Duodenal mucosa (tissue), 2 donors: ENCODE measurements around the gene FANK1.

Experiments
- H3K27ac ChIP-seq: one replicate; pipeline ENCODE4 v1.7.0; 2013; ENCODE audit warnings: low read depth, low read length
- H3K27me3 ChIP-seq, 2 donors: one replicate each; pipeline ENCODE4 v1.7.0; 2013; ENCODE audit warnings: low read length in 2 of 2, control low read depth in 1 of 2; ENCODE audit not compliant: insufficient read depth in 2 of 2, control insufficient read depth in 1 of 2
- H3K36me3 ChIP-seq, 2 donors: one replicate each; pipeline ENCODE4 v1.7.0; 2013; ENCODE audit warnings: low read length in 2 of 2, control low read depth in 1 of 2; ENCODE audit not compliant: insufficient read depth in 2 of 2, control insufficient read depth in 1 of 2
- H3K4me1 ChIP-seq, 2 donors: one replicate each; pipeline ENCODE4 v1.7.0; 2013; ENCODE audit warnings: low read length in 2 of 2, control low read depth in 1 of 2; ENCODE audit not compliant: insufficient read depth in 2 of 2, control insufficient read depth in 1 of 2
- H3K4me3 ChIP-seq, 2 donors: one replicate each; pipeline ENCODE4 v1.7.0; 2013; ENCODE audit warnings: low read length in 2 of 2, low read depth in 1 of 2
- H3K9ac ChIP-seq, 2 donors: one replicate each; pipeline ENCODE4 v1.7.0; 2013; ENCODE audit warnings: low read length in 2 of 2, low read depth in 1 of 2
- H3K9me3 ChIP-seq, 2 donors: one replicate each; pipeline ENCODE4 v1.7.0; 2013; ENCODE audit warnings: low read length in 2 of 2, control low read depth in 1 of 2; ENCODE audit not compliant: control insufficient read depth in 1 of 2

The FANK1 gene

GRCh38 chr10:125984346-125984745 is 88.0 kb downstream of the FANK1 start:
- no peaks in the 10 kb centered on the region for H3K4me1 ChIP-seq
- H3K9me3 ChIP-seq = no peaks in the 10 kb centered on the region
- no peak overlapping the region for H3K9ac ChIP-seq
- no peak overlapping the region for H3K4me3 ChIP-seq
- H3K27me3 ChIP-seq = no peaks in the 10 kb centered on the region
- H3K36me3 ChIP-seq = no peaks in the 10 kb centered on the region
- H3K27ac ChIP-seq = no peak overlapping the region

GRCh38 chr10:125984865-125985495 is 88.6 kb downstream of the FANK1 start:
- Histone ChIP-seq H3K27me3 (no peaks in the 10 kb centered on the region), H3K4me3 (no peak overlapping the region), H3K27ac (no peak overlapping the region), H3K4me1 (no peaks in the 10 kb centered on the region), H3K36me3 (no peaks in the 10 kb centered on the region), H3K9me3 (no peaks in the 10 kb centered on the region), H3K9ac (no peak overlapping the region)

GRCh38 chr10:125985557-125986240 is 89.3 kb downstream of the FANK1 start:
- Histone ChIP-seq H3K9me3 (no peaks in the 10 kb centered on the region), H3K4me1 (no peaks in the 10 kb centered on the region), H3K9ac (no peak overlapping the region), H3K27ac (no peak overlapping the region), H3K4me3 (no peak overlapping the region), H3K36me3 (no peaks in the 10 kb centered on the region), H3K27me3 (no peaks in the 10 kb centered on the region)

- no peak overlapping the region for H3K4me3 ChIP-seq
- no peaks in the 10 kb centered on the region for H3K36me3 ChIP-seq
- H3K27me3 ChIP-seq = no peaks in the 10 kb centered on the region
- no peak overlapping the region for H3K27ac ChIP-seq
- H3K4me1 ChIP-seq = no peaks in the 10 kb centered on the region
- H3K9me3 ChIP-seq = no peaks in the 10 kb centered on the region
- H3K9ac ChIP-seq = no peak overlapping the region
Observed at GRCh38 chr10:125989791-125990190, 93.4 kb downstream of the FANK1 start.

- H3K27me3 ChIP-seq = no peaks in the 10 kb centered on the region
- H3K9me3 ChIP-seq = no peaks in the 10 kb centered on the region
Observed at GRCh38 chr10:125990974-125991373, 94.6 kb downstream of the FANK1 start.

GRCh38 chr10:125991392-125991791 is 95.0 kb downstream of the FANK1 start:
- Histone ChIP-seq H3K4me3 (no peak overlapping the region), H3K36me3 (no peaks in the 10 kb centered on the region), H3K9ac (no peak overlapping the region)

More at GRCh38 chr10:125990974-125991373, 94.6 kb downstream of the FANK1 start:
- H3K36me3 ChIP-seq = no peaks in the 10 kb centered on the region
- no peak overlapping the region for H3K4me3 ChIP-seq
- no peaks in the 10 kb centered on the region for H3K4me1 ChIP-seq
- H3K9ac ChIP-seq = no peak overlapping the region
- no peak overlapping the region for H3K27ac ChIP-seq

GRCh38 chr10:125992254-125992653 is 95.9 kb downstream of the FANK1 start:
- Histone ChIP-seq H3K4me1 (no peaks in the 10 kb centered on the region), H3K27ac (no peak overlapping the region), H3K36me3 (no peaks in the 10 kb centered on the region), H3K27me3 (no peaks in the 10 kb centered on the region), H3K9me3 (no peaks in the 10 kb centered on the region), H3K4me3 (no peak overlapping the region), H3K9ac (no peak overlapping the region)

More at GRCh38 chr10:125991392-125991791, 95.0 kb downstream of the FANK1 start:
- H3K27ac ChIP-seq = no peak overlapping the region
- H3K4me1 ChIP-seq = no peaks in the 10 kb centered on the region
- H3K9me3 ChIP-seq = no peaks in the 10 kb centered on the region
- H3K27me3 ChIP-seq = no peaks in the 10 kb centered on the region

GRCh38 chr10:125994601-125995000 is 98.2 kb downstream of the FANK1 start:
- no peaks in the 10 kb centered on the region for H3K4me1 ChIP-seq
- no peaks in the 10 kb centered on the region for H3K27me3 ChIP-seq
- H3K27ac ChIP-seq = no peak overlapping the region
- H3K4me3 ChIP-seq = no peak overlapping the region
- no peaks in the 10 kb centered on the region for H3K36me3 ChIP-seq
- no peak overlapping the region for H3K9ac ChIP-seq
- no peaks in the 10 kb centered on the region for H3K9me3 ChIP-seq

- Histone ChIP-seq H3K27ac (no peak overlapping the region), H3K4me3 (no peak overlapping the region), H3K36me3 (no peaks in the 10 kb centered on the region), H3K27me3 (no peaks in the 10 kb centered on the region), H3K9me3 (no peaks in the 10 kb centered on the region), H3K4me1 (no peaks in the 10 kb centered on the region), H3K9ac (no peak overlapping the region)
Observed at GRCh38 chr10:125995726-125996304, 99.5 kb downstream of the FANK1 start.

- Histone ChIP-seq H3K27me3 (no peaks in the 10 kb centered on the region), H3K36me3 (no peaks in the 10 kb centered on the region), H3K9me3 (no peaks in the 10 kb centered on the region), H3K4me3 (no peak overlapping the region), H3K27ac (no peak overlapping the region), H3K4me1 (no peaks in the 10 kb centered on the region), H3K9ac (no peak overlapping the region)
Observed at GRCh38 chr10:125997586-125997985, 101.2 kb downstream of the FANK1 start.
